Ammon's horn (tissue), 1 donor: Measurements from ENCODE around the gene DLX4.

Experiments used
- DNase-seq: peaks from one replicate; pipeline ENCODE4 v3.0.0-alpha.2; 2016; ENCODE audit warnings: low spot score

The DLX4 gene, protein sequence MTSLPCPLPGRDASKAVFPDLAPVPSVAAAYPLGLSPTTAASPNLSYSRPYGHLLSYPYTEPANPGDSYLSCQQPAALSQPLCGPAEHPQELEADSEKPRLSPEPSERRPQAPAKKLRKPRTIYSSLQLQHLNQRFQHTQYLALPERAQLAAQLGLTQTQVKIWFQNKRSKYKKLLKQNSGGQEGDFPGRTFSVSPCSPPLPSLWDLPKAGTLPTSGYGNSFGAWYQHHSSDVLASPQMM

DNA sequence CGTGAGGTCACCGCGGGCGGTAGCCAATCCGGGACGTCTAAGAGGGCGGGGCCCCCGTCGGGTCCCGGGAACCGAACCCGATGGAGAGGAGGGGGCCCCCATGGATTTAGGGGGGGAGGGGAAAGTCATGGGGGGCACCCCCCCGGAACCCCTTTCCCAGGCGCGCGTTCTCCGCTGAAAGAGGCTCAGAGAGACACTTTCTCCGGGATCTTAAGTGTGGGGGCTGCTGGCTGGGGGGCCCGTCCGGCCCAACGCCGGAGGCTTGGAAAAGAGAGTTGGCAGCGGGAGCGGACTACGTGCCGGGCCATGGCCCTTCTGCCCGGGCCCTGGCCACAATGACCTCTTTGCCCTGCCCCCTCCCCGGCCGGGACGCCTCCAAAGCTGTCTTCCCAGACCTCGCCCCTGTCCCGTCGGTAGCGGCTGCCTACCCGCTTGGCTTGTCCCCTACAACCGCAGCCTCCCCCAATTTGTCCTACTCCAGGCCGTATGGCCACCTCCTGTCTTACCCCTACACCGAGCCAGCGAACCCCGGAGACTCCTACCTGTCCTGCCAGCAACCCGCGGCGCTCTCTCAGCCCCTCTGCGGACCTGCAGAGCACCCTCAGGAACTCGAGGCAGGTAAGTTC is at the start of gene DLX4:
Gene DLX4, plus strand, starts transcription at position 57 of the 626 bp plus-strand sequence. Its CDS starts 279 bp downstream, at position 336.
- DNase-seq, result no peak

- DNase-seq, result no peak
Measured at GRCh38 chr17:49920030-49920769, 48.8 kb upstream of the DLX4 start.

GRCh38 chr17:49922095-49922494 is 46.9 kb upstream of the DLX4 start:
- DNase-seq, result no peak

DNA sequence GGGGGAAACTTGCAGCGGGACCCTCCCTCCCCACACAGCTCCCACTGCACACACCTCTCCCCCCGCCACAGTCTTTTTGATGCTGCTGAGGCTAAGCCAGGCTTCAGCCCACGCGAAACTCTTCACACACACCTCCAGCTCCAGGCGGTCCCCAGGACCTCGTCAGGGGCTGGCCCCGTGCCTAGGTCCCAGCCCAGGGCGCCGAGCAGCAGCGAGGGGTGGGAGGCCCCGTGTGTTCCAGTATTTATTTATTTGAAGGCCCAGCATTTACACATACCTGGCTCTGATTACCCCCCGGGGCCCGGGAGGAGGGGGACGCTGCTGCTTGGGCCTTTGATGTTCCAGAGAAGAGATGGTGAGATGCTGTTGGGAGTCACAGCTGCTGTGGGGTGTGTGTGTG is 44.9 kb upstream of the DLX4 start:
- no peak for DNase-seq

GRCh38 chr17:49924589-49924988 is 44.4 kb upstream of the DLX4 start:
- no peak for DNase-seq

GRCh38 chr17:49925921-49926320 is 43.1 kb upstream of the DLX4 start:
- no peak for DNase-seq

GRCh38 chr17:49926886-49927285 is 42.1 kb upstream of the DLX4 start:
- DNase-seq, result no peak

GRCh38 chr17:49928126-49928800 is 40.7 kb upstream of the DLX4 start:
- no peak for DNase-seq

DNA sequence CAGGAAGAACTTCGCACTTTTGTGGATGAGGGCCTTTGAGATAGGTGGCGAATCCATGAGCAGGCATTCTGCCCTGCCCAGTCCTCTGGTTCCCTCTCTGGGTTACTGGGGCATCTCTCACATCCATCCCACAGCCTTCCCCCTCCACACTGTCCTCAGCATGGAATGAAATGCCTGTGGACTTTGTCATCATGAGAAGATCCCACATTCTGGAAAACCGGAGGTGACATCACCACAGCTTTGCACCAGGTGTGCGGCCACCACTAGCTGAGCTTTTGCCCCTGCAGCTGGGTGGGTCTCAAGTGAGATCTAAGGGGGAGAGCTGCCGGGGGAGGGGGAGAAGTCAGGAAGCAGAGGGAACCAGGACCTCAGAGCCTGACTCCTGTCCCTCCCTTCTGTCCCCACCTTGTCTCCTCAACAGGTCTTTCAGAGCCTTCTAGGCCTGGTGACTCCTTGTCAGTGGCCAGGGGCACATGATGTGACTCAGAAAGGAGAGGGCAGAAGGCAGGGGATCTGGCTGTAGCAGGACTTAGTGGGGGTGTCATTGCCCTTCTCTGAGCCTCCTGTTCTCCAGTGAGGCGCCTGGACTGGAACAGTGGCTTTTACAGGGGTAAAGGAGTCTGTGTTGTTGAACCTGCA is 40.0 kb upstream of the DLX4 start:
- no peak for DNase-seq

- no peak for DNase-seq
Measured at GRCh38 chr17:49930880-49931279, 38.1 kb upstream of the DLX4 start.

GRCh38 chr17:49931416-49932137 is 37.4 kb upstream of the DLX4 start:
- DNase-seq, result no peak

GRCh38 chr17:49932138-49932723 is 36.8 kb upstream of the DLX4 start:
- no peak for DNase-seq

DNA sequence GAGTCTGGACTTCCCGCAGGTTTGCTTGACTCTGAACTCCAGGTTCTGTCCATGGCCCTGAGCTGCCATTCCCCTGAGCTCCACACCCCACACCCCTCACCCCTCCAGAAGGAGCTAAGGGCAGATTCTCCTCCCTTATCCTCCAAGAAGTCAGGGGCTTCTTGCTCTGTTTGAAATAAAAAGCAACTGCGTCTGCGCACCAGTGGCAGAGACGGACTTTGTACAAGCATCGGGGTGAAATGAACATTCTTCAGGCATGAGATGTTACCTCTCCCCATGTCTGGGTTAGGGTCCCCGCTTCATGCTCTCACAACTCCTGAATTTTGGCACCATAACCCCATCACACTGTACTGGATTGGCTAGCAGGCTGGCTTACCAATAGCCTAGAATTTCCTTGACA is 36.1 kb upstream of the DLX4 start:
- DNase-seq, result no peak

- no peak for DNase-seq
Measured at GRCh38 chr17:49935526-49936210, 33.3 kb upstream of the DLX4 start.

DNA sequence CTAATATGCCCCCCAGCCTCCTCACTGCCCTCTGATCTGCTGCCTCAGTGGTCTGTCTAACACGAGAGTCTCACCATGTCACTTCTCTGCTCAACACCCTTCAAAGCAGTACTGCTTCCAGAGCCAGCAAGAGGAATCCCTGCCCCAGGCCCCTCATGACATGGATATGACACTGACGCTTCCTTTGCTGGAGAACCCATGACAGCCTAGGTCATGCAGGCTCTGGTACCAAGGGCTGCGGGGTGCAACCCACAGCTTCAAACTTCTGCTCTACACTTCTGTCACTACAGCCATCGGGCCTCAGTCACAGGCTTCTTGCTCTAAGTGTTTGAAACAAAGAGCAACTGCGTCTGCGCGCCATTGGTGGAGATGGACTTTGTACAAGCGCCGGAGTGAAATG is 32.6 kb upstream of the DLX4 start:
- DNase-seq, result no peak

GRCh38 chr17:49939318-49939717 is 29.7 kb upstream of the DLX4 start:
- no peak for DNase-seq

DNA sequence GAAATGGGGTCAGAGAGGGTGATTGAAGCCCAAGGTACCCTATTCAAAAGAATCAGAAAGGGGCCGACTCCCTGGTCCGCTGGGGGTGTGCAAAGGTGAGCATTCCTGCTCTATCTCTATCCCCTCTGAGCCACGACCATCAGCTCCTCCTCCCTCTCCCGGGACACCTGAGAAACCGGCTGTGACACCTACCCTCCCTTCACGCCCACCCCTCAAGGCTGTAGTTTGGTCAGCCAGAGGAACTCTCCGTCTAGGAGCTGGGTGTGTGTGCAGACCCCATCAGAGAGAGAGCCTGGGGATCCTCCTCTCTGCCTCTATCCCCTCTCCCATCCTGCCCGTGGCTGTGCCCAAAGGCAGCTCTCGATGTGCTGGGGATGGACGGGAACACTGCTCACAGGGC is 27.6 kb upstream of the DLX4 start:
- no peak for DNase-seq

DNA sequence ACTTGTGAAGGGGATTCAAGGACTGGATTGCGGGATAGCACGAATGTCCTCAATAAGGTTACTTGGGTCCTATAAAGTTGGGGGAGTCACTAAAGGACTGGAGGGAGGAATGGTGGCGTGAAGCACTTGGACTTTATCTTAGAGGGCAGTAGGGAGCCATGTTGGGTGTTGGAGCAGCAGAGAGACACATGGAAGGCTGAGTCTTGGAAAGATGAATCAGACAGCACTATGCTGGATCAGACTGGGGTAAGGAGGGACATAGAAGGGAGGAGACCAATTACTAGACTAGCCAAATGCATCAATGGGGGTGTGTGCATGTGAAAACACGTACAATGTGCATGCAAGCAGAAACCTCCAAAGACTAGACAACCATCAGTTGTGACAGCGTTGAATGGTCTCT is 26.0 kb upstream of the DLX4 start:
- no peak for DNase-seq

DNA sequence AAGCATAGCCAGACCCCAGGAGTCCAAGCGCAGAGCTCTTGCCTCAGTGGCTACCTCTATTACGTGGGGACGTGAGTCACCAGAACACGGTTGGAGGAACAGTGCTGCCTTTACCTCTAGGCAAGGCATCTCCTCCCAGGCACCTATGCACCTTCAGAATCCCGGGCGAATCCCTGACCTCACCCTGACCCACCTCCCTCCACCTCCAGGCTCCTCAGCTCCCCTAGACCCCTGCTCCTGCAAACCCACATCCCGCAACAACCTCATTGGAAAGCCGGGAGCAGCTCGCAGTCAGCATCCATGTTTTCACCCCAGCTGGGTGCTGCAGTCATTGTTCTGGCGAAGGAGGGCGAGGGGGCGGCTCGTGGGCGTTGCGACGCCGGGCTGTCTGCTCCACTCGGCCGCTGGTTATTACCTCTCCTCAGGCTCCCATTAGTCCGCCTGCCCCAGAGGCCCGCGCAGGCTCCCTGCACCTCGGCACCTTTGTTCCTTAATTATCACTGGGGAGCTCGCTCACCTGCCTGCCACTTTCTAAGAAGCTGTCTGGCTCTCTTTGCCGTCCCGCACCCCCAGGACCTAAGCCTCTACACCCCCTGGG is 24.6 kb upstream of the DLX4 start:
- no peak for DNase-seq

DNA sequence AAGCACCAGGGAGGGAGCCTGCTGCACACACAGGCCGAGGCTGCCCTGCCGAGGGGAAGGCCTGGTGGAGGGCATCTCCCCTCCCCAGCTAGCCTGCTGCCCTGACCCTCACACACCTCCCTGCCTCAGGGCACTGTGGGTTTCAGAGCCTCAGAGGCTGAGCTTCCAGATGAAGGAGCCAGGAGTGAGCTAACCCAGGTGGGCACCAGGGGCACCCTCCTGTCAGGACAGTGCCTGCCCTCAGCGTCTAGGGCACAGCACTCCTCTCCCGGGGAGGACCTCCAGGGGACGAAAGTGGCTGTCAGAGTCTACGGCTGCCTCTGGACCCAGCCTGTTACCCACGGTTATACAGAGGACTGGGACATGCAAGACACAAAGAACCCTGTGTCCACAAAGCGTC is 22.8 kb upstream of the DLX4 start:
- no peak for DNase-seq
